H1 (cell line): ENCODE results near the gene TP53BP2.

Source experiments
- EP300 ChIP-seq, 2 experiments: IDR thresholded peaks; 1 replicate in 1 of 2; 2 replicates in 1 of 2; pipeline ENCODE4 v1.6.1; 2011 to 2012; ENCODE audit warnings: low read depth in 2 of 2, low read length in 2 of 2, mild to moderate bottlenecking in 2 of 2, borderline replicate concordance in 1 of 2, inconsistent platforms in 1 of 2, moderate library complexity in 1 of 2
- EZH2 ChIP-seq: fragments of 200-600 bp; sonication (generic); IDR thresholded peaks from 2 replicates; pipeline ENCODE4 v1.7.1; 2012; ENCODE audit warnings: low read depth, mild to moderate bottlenecking, moderate library complexity, low read length, inconsistent platforms; ENCODE audit not compliant: severe bottlenecking
- JUND ChIP-seq: IDR thresholded peaks from 2 replicates; pipeline ENCODE4 v1.6.1; 2011; ENCODE audit warnings: mild to moderate bottlenecking, improper control_type of control experiment, low read length
- POLR2A ChIP-seq, 2 experiments: IDR thresholded peaks; 1 replicate in 1 of 2; 2 replicates in 1 of 2; pipeline ENCODE4 v1.6.1; 2011; ENCODE audit warnings: low read depth in 2 of 2, low read length in 2 of 2, mild to moderate bottlenecking in 2 of 2; ENCODE audit errors: control extremely low read depth in 1 of 2
- POLR2AphosphoS5 ChIP-seq: IDR thresholded peaks from 2 replicates; pipeline ENCODE4 v1.6.1; 2011; ENCODE audit warnings: low read depth, low read length
- SP1 ChIP-seq: IDR thresholded peaks from 2 replicates; pipeline ENCODE4 v1.6.1; 2011; ENCODE audit warnings: low read depth, low read length
- TEAD4 ChIP-seq: IDR thresholded peaks from 2 replicates; pipeline ENCODE4 v1.6.1; 2012; ENCODE audit warnings: low read depth, low read length, inconsistent platforms, mixed read lengths
- TF ChIP-seq, protein P1 (sequence below), 3 experiments: IDR thresholded peaks; 1 replicate in 2 of 3; 2 replicates in 1 of 3; pipeline versions ENCODE4 v1.5.1 to v1.6.1; 2011; ENCODE audit warnings: low read length in 3 of 3, mild to moderate bottlenecking in 3 of 3, inconsistent platforms in 2 of 3, low read depth in 1 of 3, moderate library complexity in 1 of 3; ENCODE audit not compliant: insufficient read depth in 1 of 3; ENCODE audit errors: control extremely low read depth in 1 of 3

DNA sequence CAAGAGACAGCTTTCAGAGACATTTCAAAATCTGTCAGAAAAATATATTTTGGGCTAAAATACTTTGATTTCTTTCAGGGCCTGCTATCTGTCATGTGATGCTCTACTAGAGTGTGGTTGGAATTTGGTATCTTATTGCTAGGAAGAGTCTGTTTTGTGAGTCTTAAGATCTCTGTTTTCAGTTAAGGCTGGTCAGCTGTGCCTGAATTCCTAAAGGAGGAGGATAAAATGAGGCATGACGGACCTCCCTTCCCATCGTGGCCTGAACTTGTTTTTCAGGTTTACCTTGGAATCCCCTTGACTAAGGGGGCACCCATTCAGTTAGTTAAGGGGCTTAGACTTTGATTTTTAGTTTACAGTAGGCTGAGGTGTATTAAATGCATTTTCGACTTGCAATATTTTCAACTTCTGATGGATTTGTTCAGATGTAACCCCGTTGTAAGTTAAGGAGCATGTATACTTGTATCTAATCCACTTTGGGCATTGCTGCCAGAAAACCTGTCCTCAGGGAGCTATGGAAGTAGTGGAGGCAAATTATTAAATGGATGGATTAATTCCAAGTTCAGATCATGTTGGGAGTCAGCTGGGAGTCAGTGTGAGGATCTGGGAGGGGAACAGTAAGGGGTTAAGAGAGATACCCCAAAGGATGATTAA is 115.1 kb downstream of the TP53BP2 start:
- TF ChIP-seq EP300 (IDR thresholded peaks at IDR 0.05; ENCODE audit: borderline replicate concordance in 1 of 2, low read depth in 2 of 2, low read length in 2 of 2) (no peak), SP1 (no peak), POLR2A (IDR thresholded peaks at IDR 0.05; ENCODE audit: control extremely low read depth in 1 of 2, low read depth in 2 of 2, low read length in 2 of 2) (no peak), TEAD4 (no peak), EZH2 (no peak), POLR2AphosphoS5 (no peak), JUND (no peak)
- TF ChIP-seq, protein P1, sequence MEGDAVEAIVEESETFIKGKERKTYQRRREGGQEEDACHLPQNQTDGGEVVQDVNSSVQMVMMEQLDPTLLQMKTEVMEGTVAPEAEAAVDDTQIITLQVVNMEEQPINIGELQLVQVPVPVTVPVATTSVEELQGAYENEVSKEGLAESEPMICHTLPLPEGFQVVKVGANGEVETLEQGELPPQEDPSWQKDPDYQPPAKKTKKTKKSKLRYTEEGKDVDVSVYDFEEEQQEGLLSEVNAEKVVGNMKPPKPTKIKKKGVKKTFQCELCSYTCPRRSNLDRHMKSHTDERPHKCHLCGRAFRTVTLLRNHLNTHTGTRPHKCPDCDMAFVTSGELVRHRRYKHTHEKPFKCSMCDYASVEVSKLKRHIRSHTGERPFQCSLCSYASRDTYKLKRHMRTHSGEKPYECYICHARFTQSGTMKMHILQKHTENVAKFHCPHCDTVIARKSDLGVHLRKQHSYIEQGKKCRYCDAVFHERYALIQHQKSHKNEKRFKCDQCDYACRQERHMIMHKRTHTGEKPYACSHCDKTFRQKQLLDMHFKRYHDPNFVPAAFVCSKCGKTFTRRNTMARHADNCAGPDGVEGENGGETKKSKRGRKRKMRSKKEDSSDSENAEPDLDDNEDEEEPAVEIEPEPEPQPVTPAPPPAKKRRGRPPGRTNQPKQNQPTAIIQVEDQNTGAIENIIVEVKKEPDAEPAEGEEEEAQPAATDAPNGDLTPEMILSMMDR (IDR thresholded peaks at IDR 0.05; ENCODE audit: control extremely low read depth in 1 of 3, insufficient read depth in 1 of 3, low read depth in 1 of 3, low read length in 3 of 3) = no peak
